DMS153 treated with DMSO at 0.1 percent for 48 hours (cell line): ENCODE results near the gene ABCB8.
A peak's percentile ranks its signal among the peaks of the same experiment; 100 is the strongest.

Experiments
- DNase-seq: peaks from one replicate; lab custom pipeline; 2025; ENCODE audit not compliant: unreplicated experiment; lab: John Stamatoyannopoulos, UW

Gene ABCB8

GRCh38 chr7:151085329-151085690, 57.1 kb downstream of the ABCB8 start:
- DNase-seq: no peak

GRCh38 chr7:151085691-151086620, 57.7 kb downstream of the ABCB8 start, which contains the start of gene AGAP3:
TSS of gene AGAP3 (plus strand) at chr7:151086475. CDS start at chr7:151086742, 267 bp downstream.
- peak; percentile 55 for DNase-seq

- no peak for DNase-seq
Observed at GRCh38 chr7:151086802-151087244, 58.6 kb downstream of the ABCB8 start.

- no peak for DNase-seq
Observed at GRCh38 chr7:151087245-151088018, 59.2 kb downstream of the ABCB8 start.

- no peak for DNase-seq
Observed at GRCh38 chr7:151088019-151088855, 60.0 kb downstream of the ABCB8 start.

GRCh38 chr7:151088856-151089699, 60.8 kb downstream of the ABCB8 start:
- DNase-seq: no peak

- DNase-seq: no peak
Observed at GRCh38 chr7:151089893-151090730, 61.9 kb downstream of the ABCB8 start.

- no peak for DNase-seq
Observed at GRCh38 chr7:151091003-151091402, 62.8 kb downstream of the ABCB8 start.

- no peak for DNase-seq
Observed at GRCh38 chr7:151091431-151091830, 63.2 kb downstream of the ABCB8 start.

- no peak for DNase-seq
Observed at GRCh38 chr7:151091988-151092387, 63.7 kb downstream of the ABCB8 start.

GRCh38 chr7:151093748-151094147, 65.5 kb downstream of the ABCB8 start:
- no peak for DNase-seq

GRCh38 chr7:151094675-151095074, 66.4 kb downstream of the ABCB8 start:
- DNase-seq: no peak

GRCh38 chr7:151095123-151095797, 67.0 kb downstream of the ABCB8 start:
- DNase-seq: no peak

GRCh38 chr7:151095828-151096475, 67.7 kb downstream of the ABCB8 start:
- DNase-seq: no peak
